CD4-positive, alpha-beta T cell (primary cell): Measurements from ENCODE around the gene RUNX2. TPM values are rescaled to one million over a fixed set of nuclear protein-coding genes. Genes with fewer than 3 reads are reported as not detected.

ENCODE experiments used
- ATAC-seq: fragments of 200-7000 bp; cut with Tn5 transposase; one replicate; pipeline ENCODE4 v1.10.0; 2022; ENCODE audit warnings: mild to moderate bottlenecking; ENCODE audit not compliant: poor library complexity
- CTCF ChIA-PET: fragments of 350-600 bp; sonication (Branson Sonifier 250); formaldehyde crosslinking; loops from one replicate; lab custom pipeline; 2021; ENCODE audit warnings: antibody characterized with exemption, inconsistent platforms; lab: Charles Lee
- POLR2A ChIA-PET: fragments of 350-600 bp; sonication (Branson Sonifier 250); formaldehyde crosslinking; loops from one replicate; lab custom pipeline; 2021; ENCODE audit warnings: antibody characterized with exemption, inconsistent platforms; lab: Charles Lee
- DNase-seq, 14 experiments: peaks; one replicate each; pipeline ENCODE4 v3.0.0-alpha.2; 2013 to 2020; ENCODE audit warnings: mixed read lengths in 2 of 14
- H3K27ac ChIP-seq, 2 donors: one replicate each; pipeline versions ENCODE4 v1.5.1 to v1.7.0; 2013; ENCODE audit warnings: low read length in 2 of 2, low read depth in 1 of 2, mild to moderate bottlenecking in 1 of 2
- H3K27me3 ChIP-seq, 2 experiments: 1 replicate in 1 of 2; 2 replicates in 1 of 2; pipeline versions ENCODE4 v1.6.1 to v1.7.0; 2013; ENCODE audit warnings: low read length in 2 of 2, control low read depth in 1 of 2, mild to moderate bottlenecking in 1 of 2, moderate library complexity in 1 of 2; ENCODE audit not compliant: insufficient read depth in 2 of 2, control insufficient read depth in 1 of 2
- H3K36me3 ChIP-seq: one replicate; pipeline ENCODE4 v1.6.1; 2013; ENCODE audit warnings: low read length, control low read depth; ENCODE audit not compliant: insufficient read depth
- H3K4me1 ChIP-seq: one replicate; pipeline ENCODE4 v1.6.1; 2013; ENCODE audit warnings: low read length, control low read depth; ENCODE audit not compliant: insufficient read depth
- H3K4me3 ChIP-seq: one replicate; pipeline ENCODE4 v1.5.1; 2013; ENCODE audit warnings: mild to moderate bottlenecking, low read length, moderate library complexity
- H3K9me3 ChIP-seq, 2 experiments: 1 replicate in 1 of 2; 2 replicates in 1 of 2; pipeline versions ENCODE4 v1.6.1 to v1.7.0; 2013; ENCODE audit warnings: low read length in 2 of 2, mild to moderate bottlenecking in 2 of 2, control low read depth in 1 of 2, moderate library complexity in 1 of 2; ENCODE audit not compliant: control insufficient read depth in 1 of 2, insufficient read depth in 1 of 2
- H3K27ac Mint-ChIP-seq: one replicate; pipeline ENCODE4 v1.8.0; 2020; ENCODE audit warnings: mixed read lengths
- H3K27me3 Mint-ChIP-seq: one replicate; pipeline ENCODE4 v1.8.0; 2021; ENCODE audit warnings: mixed read lengths
- H3K36me3 Mint-ChIP-seq: one replicate; pipeline ENCODE4 v1.8.0; 2021; ENCODE audit warnings: low read depth, mixed read lengths
- H3K4me1 Mint-ChIP-seq: one replicate; pipeline ENCODE4 v1.8.0; 2021; ENCODE audit warnings: low read depth, mixed read lengths
- H3K4me3 Mint-ChIP-seq: one replicate; pipeline ENCODE4 v1.8.0; 2020; ENCODE audit warnings: mild to moderate bottlenecking, mixed read lengths
- H3K9me3 Mint-ChIP-seq: one replicate; pipeline ENCODE4 v1.8.0; 2020; ENCODE audit warnings: mixed read lengths
- intact Hi-C, 2 experiments: fragments of 100-400 bp; cut with DNase I in 1 of 2; cut with micrococcal nuclease in 1 of 2; formaldehyde crosslinking; loops; one replicate each; pipeline versions ENCODE4 v1.15.1 to v1.9.0; 2023 to 2025; cut with DNase I, micrococcal nuclease
- total RNA-seq, 174 experiments: library from RNA in 2 of 174; stranded (reverse) in 2 of 174; gene quantifications; one replicate each; pipeline ENCODE4 v1.2.3 and lab custom pipeline; 2021 to 2026
- TF ChIP-seq, protein P1 (sequence below): fragments of 200-600 bp; IDR thresholded peaks from one replicate; pipeline ENCODE4 v1.8.0; 2022; ENCODE audit warnings: antibody characterized with exemption, mild to moderate bottlenecking

The RUNX2 gene
- total RNA-seq, 2 experiments from 2014 or later: 17.5 to 18.0 TPM

DNA sequence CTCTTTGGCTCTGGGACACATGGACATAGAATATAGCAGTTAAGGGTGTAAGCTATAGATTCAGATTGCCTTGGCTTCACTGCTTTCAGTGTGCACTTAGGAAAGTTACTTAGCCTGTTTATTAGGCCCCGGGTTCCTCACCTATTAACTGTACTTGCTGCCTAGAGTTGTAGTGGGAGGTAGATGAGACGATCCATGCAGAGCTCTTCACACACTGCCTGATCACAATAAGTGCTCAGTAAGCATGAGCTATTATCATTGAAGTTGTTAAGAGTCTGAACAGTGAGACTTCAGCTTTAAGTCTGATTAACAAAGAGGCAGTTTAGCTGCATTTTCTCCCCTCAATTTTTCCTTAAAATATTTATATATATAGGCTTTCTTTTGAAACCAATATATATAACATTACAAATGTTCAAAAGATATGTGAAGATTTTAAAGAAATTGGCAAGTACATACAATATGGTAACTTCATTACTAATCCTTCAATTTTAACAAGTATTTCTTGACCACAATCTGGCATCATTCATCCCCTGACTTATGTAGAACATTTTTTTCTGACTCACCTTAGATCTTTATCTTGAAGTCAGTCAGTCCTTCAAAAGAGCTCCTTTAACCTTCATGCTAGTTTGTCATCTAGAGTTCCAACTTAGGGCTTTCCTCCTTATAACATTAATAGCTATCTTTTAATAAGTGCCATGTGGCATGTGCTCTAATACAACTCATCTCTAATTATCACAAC, 70.1 kb downstream of the RUNX2 start:
- TF ChIP-seq, protein P1, sequence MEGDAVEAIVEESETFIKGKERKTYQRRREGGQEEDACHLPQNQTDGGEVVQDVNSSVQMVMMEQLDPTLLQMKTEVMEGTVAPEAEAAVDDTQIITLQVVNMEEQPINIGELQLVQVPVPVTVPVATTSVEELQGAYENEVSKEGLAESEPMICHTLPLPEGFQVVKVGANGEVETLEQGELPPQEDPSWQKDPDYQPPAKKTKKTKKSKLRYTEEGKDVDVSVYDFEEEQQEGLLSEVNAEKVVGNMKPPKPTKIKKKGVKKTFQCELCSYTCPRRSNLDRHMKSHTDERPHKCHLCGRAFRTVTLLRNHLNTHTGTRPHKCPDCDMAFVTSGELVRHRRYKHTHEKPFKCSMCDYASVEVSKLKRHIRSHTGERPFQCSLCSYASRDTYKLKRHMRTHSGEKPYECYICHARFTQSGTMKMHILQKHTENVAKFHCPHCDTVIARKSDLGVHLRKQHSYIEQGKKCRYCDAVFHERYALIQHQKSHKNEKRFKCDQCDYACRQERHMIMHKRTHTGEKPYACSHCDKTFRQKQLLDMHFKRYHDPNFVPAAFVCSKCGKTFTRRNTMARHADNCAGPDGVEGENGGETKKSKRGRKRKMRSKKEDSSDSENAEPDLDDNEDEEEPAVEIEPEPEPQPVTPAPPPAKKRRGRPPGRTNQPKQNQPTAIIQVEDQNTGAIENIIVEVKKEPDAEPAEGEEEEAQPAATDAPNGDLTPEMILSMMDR: no peak
- Histone ChIP-seq H3K4me1 (no peaks in the 10 kb centered on the region), H3K27me3 (no peaks in the 10 kb centered on the region), H3K27ac (no peak overlapping the region), H3K4me3 (no peak overlapping the region), H3K36me3 (no peaks in the 10 kb centered on the region), H3K9me3 (peaks cover 0 to 8% of the 10 kb centered on the region in 2 experiments)
- Mint-ChIP-seq H3K27ac (no peak overlapping the region), H3K4me3 (no peak overlapping the region), H3K9me3 (no peaks in the 10 kb centered on the region), H3K4me1 (no peaks in the 10 kb centered on the region), H3K27me3 (no peaks in the 10 kb centered on the region), H3K36me3 (no peaks in the 10 kb centered on the region)
- DNase-seq (peak in 1 of 14 experiments; percentile 4), ATAC-seq (no peak)
- CTCF ChIA-PET: interaction anchor here (0.9 to 1.4 kb wide), 2 partner anchors 316 to 539 kb away, joined by 3 read pairs; no protein-coding TSS in a partner anchor
- intact Hi-C loops: no loop called here
- POLR2A ChIA-PET: interaction anchor here (0.6 to 1.2 kb wide), 2 partner anchors 20 to 98 kb away, joined by 3 to 4 read pairs; partner anchors contain the start of gene SUPT3H

- ChIA-PET POLR2A (no interaction called here), CTCF (no interaction called here)
These were observed 71.9 kb downstream of the RUNX2 start for GRCh38 chr6:45400021-45400420.

DNA sequence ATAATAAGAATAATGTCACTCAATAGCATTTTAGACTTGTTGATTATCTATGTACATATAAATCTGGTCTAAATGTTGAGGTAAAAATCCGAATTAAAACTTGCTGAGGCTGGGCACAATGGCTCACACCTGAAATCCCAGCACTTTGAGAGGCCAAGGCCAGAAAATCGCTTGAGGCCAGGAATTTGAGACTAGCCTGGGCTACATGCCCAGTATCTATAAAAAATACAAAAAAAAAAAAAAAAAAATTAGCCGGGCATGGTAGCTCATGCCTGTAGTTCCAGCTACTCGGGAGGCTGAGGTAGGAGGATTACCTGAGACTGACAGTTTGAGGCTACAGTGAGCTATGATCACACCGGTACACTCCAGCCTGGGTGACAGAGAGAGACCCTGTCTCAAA, 83.8 kb downstream of the RUNX2 start:
- Histone ChIP-seq H3K27ac (no peak overlapping the region), H3K4me1 (peaks cover 3% of the 10 kb centered on the region), H3K27me3 (peaks cover 0 to 8% of the 10 kb centered on the region in 2 experiments), H3K4me3 (no peak overlapping the region), H3K9me3 (no peaks in the 10 kb centered on the region), H3K36me3 (no peaks in the 10 kb centered on the region)
- no peak overlapping the region for H3K4me3 Mint-ChIP-seq
- TF ChIP-seq, protein P1: no peak
- no peak for DNase-seq
- no peak overlapping the region for H3K27ac Mint-ChIP-seq
- peaks cover 3% of the 10 kb centered on the region for H3K27me3 Mint-ChIP-seq
- CTCF ChIA-PET: no interaction called here
- H3K36me3 Mint-ChIP-seq: no peaks in the 10 kb centered on the region
- no peaks in the 10 kb centered on the region for H3K4me1 Mint-ChIP-seq
- no peak for ATAC-seq
- POLR2A ChIA-PET: no interaction called here
- no peaks in the 10 kb centered on the region for H3K9me3 Mint-ChIP-seq
- intact Hi-C loops: loop anchor here in 1 of 2 experiments (10.0 kb wide), 2 partner anchors 477 to 937 kb away; no protein-coding TSS in a partner anchor

More at GRCh38 chr6:45400021-45400420, 71.9 kb downstream of the RUNX2 start:
- Histone ChIP-seq H3K4me3 (no peak overlapping the region), H3K9me3 (no peaks in the 10 kb centered on the region), H3K36me3 (no peaks in the 10 kb centered on the region), H3K27ac (no peak overlapping the region), H3K4me1 (no peaks in the 10 kb centered on the region), H3K27me3 (no peaks in the 10 kb centered on the region)
- TF ChIP-seq, protein P1: no peak
- intact Hi-C loops: no loop called here
- no peak overlapping the region for H3K27ac Mint-ChIP-seq
- no peak for ATAC-seq
- no peak overlapping the region for H3K4me3 Mint-ChIP-seq
- H3K27me3 Mint-ChIP-seq: peaks cover 3% of the 10 kb centered on the region
- no peaks in the 10 kb centered on the region for H3K9me3 Mint-ChIP-seq
- no peak for DNase-seq
- H3K4me1 Mint-ChIP-seq: no peaks in the 10 kb centered on the region
- H3K36me3 Mint-ChIP-seq: no peaks in the 10 kb centered on the region
